Stimulated activated naive CD8-positive, alpha-beta T cell treated with anti-CD3 and anti-CD28 coated beads, Interleukin-15, Interleukin-2, amounts not matched to agents 100 ng/mL and 50 ng/mL, for 24 hours (primary cell): ENCODE results near the gene PPM1E.

ENCODE experiments used
- H3K27ac Mint-ChIP-seq: one replicate; pipeline ENCODE4 v1.8.0; 2021; ENCODE audit warnings: mild to moderate bottlenecking, mixed read lengths
- H3K27me3 Mint-ChIP-seq: one replicate; pipeline ENCODE4 v1.8.0; 2021; ENCODE audit warnings: mixed read lengths
- H3K36me3 Mint-ChIP-seq: one replicate; pipeline ENCODE4 v1.8.0; 2021; ENCODE audit warnings: low read depth, mixed read lengths
- H3K4me1 Mint-ChIP-seq: one replicate; pipeline ENCODE4 v1.8.0; 2021; ENCODE audit warnings: low read depth, mixed read lengths
- H3K4me3 Mint-ChIP-seq: one replicate; pipeline ENCODE4 v1.8.0; 2021; ENCODE audit warnings: mild to moderate bottlenecking, mixed read lengths
- H3K9me3 Mint-ChIP-seq: one replicate; pipeline ENCODE4 v1.8.0; 2021; ENCODE audit warnings: mixed read lengths

Gene PPM1E

GRCh38 chr17:58997756-58998553, 242.3 kb downstream of the PPM1E start:
- Mint-ChIP-seq H3K4me3 (no peak overlapping the region), H3K27ac (no peak overlapping the region), H3K36me3 (peaks cover 45% of the 10 kb centered on the region), H3K27me3 (no peaks in the 10 kb centered on the region), H3K9me3 (no peaks in the 10 kb centered on the region), H3K4me1 (peaks cover 36% of the 10 kb centered on the region)

- Mint-ChIP-seq H3K27me3 (no peaks in the 10 kb centered on the region), H3K4me1 (peaks cover 32% of the 10 kb centered on the region), H3K27ac (no peak overlapping the region)
Observed at GRCh38 chr17:58998871-58999270, 243.2 kb downstream of the PPM1E start.

GRCh38 chr17:58999500-58999899, 243.8 kb downstream of the PPM1E start:
- H3K4me1 Mint-ChIP-seq = peaks cover 38% of the 10 kb centered on the region
- H3K9me3 Mint-ChIP-seq = no peaks in the 10 kb centered on the region
- H3K4me3 Mint-ChIP-seq = no peak overlapping the region
- peak overlapping the region; percentile 8 for H3K27ac Mint-ChIP-seq
- no peaks in the 10 kb centered on the region for H3K27me3 Mint-ChIP-seq
- H3K36me3 Mint-ChIP-seq = peaks cover 37% of the 10 kb centered on the region

More at GRCh38 chr17:58998871-58999270, 243.2 kb downstream of the PPM1E start:
- Mint-ChIP-seq H3K4me3 (no peak overlapping the region), H3K36me3 (peaks cover 37% of the 10 kb centered on the region), H3K9me3 (no peaks in the 10 kb centered on the region)

- Mint-ChIP-seq H3K27ac (no peak overlapping the region), H3K4me1 (peaks cover 42% of the 10 kb centered on the region), H3K36me3 (peaks cover 37% of the 10 kb centered on the region)
Observed at GRCh38 chr17:59000022-59000421, 244.4 kb downstream of the PPM1E start.

GRCh38 chr17:59001158-59001814, 245.6 kb downstream of the PPM1E start:
- Mint-ChIP-seq H3K27ac (peak overlapping the region; percentile 92), H3K4me1 (peaks cover 42% of the 10 kb centered on the region)

More at GRCh38 chr17:59000022-59000421, 244.4 kb downstream of the PPM1E start:
- H3K27me3 Mint-ChIP-seq = no peaks in the 10 kb centered on the region
- H3K4me3 Mint-ChIP-seq = no peak overlapping the region
- H3K9me3 Mint-ChIP-seq = no peaks in the 10 kb centered on the region

GRCh38 chr17:59002126-59002525, 246.5 kb downstream of the PPM1E start:
- peak overlapping the region; percentile 40 for H3K27ac Mint-ChIP-seq
- H3K9me3 Mint-ChIP-seq = no peaks in the 10 kb centered on the region
- peaks cover 35% of the 10 kb centered on the region for H3K36me3 Mint-ChIP-seq
- peaks cover 42% of the 10 kb centered on the region for H3K4me1 Mint-ChIP-seq
- no peak overlapping the region for H3K4me3 Mint-ChIP-seq
- no peaks in the 10 kb centered on the region for H3K27me3 Mint-ChIP-seq

More at GRCh38 chr17:59001158-59001814, 245.6 kb downstream of the PPM1E start:
- Mint-ChIP-seq H3K4me3 (peak overlapping the region; percentile 82), H3K9me3 (no peaks in the 10 kb centered on the region), H3K36me3 (peaks cover 37% of the 10 kb centered on the region), H3K27me3 (no peaks in the 10 kb centered on the region)

GRCh38 chr17:59002848-59003247, 247.2 kb downstream of the PPM1E start:
- peaks cover 31% of the 10 kb centered on the region for H3K36me3 Mint-ChIP-seq
- no peak overlapping the region for H3K4me3 Mint-ChIP-seq
- H3K9me3 Mint-ChIP-seq = no peaks in the 10 kb centered on the region
- peak overlapping the region; percentile 31 for H3K27ac Mint-ChIP-seq
- peaks cover 42% of the 10 kb centered on the region for H3K4me1 Mint-ChIP-seq
- H3K27me3 Mint-ChIP-seq = no peaks in the 10 kb centered on the region

GRCh38 chr17:59003860-59004259, 248.2 kb downstream of the PPM1E start:
- no peak overlapping the region for H3K4me3 Mint-ChIP-seq
- no peaks in the 10 kb centered on the region for H3K9me3 Mint-ChIP-seq
- peaks cover 42% of the 10 kb centered on the region for H3K4me1 Mint-ChIP-seq
- no peaks in the 10 kb centered on the region for H3K27me3 Mint-ChIP-seq
- peaks cover 21% of the 10 kb centered on the region for H3K36me3 Mint-ChIP-seq
- H3K27ac Mint-ChIP-seq = no peak overlapping the region

GRCh38 chr17:59004338-59005111, 248.9 kb downstream of the PPM1E start:
- Mint-ChIP-seq H3K4me1 (peaks cover 41% of the 10 kb centered on the region), H3K36me3 (peaks cover 16% of the 10 kb centered on the region), H3K27ac (peak overlapping the region; percentile 59), H3K27me3 (no peaks in the 10 kb centered on the region), H3K4me3 (no peak overlapping the region), H3K9me3 (no peaks in the 10 kb centered on the region)

- H3K4me3 Mint-ChIP-seq = no peak overlapping the region
- peaks cover 11% of the 10 kb centered on the region for H3K4me1 Mint-ChIP-seq
- H3K27ac Mint-ChIP-seq = no peak overlapping the region
- H3K9me3 Mint-ChIP-seq = no peaks in the 10 kb centered on the region
- peaks cover 18% of the 10 kb centered on the region for H3K36me3 Mint-ChIP-seq
- H3K27me3 Mint-ChIP-seq = no peaks in the 10 kb centered on the region
Observed at GRCh38 chr17:59007995-59008394, 252.3 kb downstream of the PPM1E start.

GRCh38 chr17:59008737-59009136, 253.1 kb downstream of the PPM1E start:
- H3K4me1 Mint-ChIP-seq = peaks cover 11% of the 10 kb centered on the region
- no peak overlapping the region for H3K27ac Mint-ChIP-seq
- H3K27me3 Mint-ChIP-seq = no peaks in the 10 kb centered on the region
- H3K4me3 Mint-ChIP-seq = no peak overlapping the region
- H3K36me3 Mint-ChIP-seq = peaks cover 24% of the 10 kb centered on the region
- no peaks in the 10 kb centered on the region for H3K9me3 Mint-ChIP-seq

GRCh38 chr17:59010026-59010425, 254.4 kb downstream of the PPM1E start:
- Mint-ChIP-seq H3K36me3 (peaks cover 35% of the 10 kb centered on the region), H3K4me1 (no peaks in the 10 kb centered on the region)

GRCh38 chr17:59011975-59012374, 256.3 kb downstream of the PPM1E start:
- no peaks in the 10 kb centered on the region for H3K9me3 Mint-ChIP-seq
- H3K4me3 Mint-ChIP-seq = no peak overlapping the region
- H3K36me3 Mint-ChIP-seq = peaks cover 41% of the 10 kb centered on the region
- H3K4me1 Mint-ChIP-seq = no peaks in the 10 kb centered on the region
- no peaks in the 10 kb centered on the region for H3K27me3 Mint-ChIP-seq
- H3K27ac Mint-ChIP-seq = no peak overlapping the region

More at GRCh38 chr17:59010026-59010425, 254.4 kb downstream of the PPM1E start:
- Mint-ChIP-seq H3K9me3 (no peaks in the 10 kb centered on the region), H3K27me3 (no peaks in the 10 kb centered on the region), H3K27ac (no peak overlapping the region), H3K4me3 (no peak overlapping the region)

- H3K27ac Mint-ChIP-seq = no peak overlapping the region
- H3K36me3 Mint-ChIP-seq = peaks cover 59% of the 10 kb centered on the region
- no peaks in the 10 kb centered on the region for H3K9me3 Mint-ChIP-seq
- no peaks in the 10 kb centered on the region for H3K4me1 Mint-ChIP-seq
- H3K27me3 Mint-ChIP-seq = no peaks in the 10 kb centered on the region
- H3K4me3 Mint-ChIP-seq = no peak overlapping the region
Observed at GRCh38 chr17:59018019-59018418, 262.4 kb downstream of the PPM1E start.

- Mint-ChIP-seq H3K4me1 (peaks cover 4% of the 10 kb centered on the region), H3K4me3 (no peak overlapping the region), H3K27ac (no peak overlapping the region), H3K27me3 (no peaks in the 10 kb centered on the region), H3K9me3 (no peaks in the 10 kb centered on the region), H3K36me3 (peaks cover 42% of the 10 kb centered on the region)
Observed at GRCh38 chr17:59024916-59025315, 269.3 kb downstream of the PPM1E start.
